GM10847 (cell line): ENCODE measurements around the gene SLC24A3.

Experiments used
- POLR2A ChIP-seq: IDR thresholded peaks from 2 replicates; pipeline ENCODE4 v1.6.1; 2011; ENCODE audit not compliant: insufficient read length; ENCODE audit errors: extremely low read depth

The SLC24A3 gene

GRCh38 chr20:19275038-19275629 lies 62.7 kb downstream of the SLC24A3 start:
- no peak for TF ChIP-seq POLR2A

- TF ChIP-seq POLR2A = no peak
Observed at GRCh38 chr20:19275630-19276071, 63.2 kb downstream of the SLC24A3 start.

- TF ChIP-seq POLR2A = no peak
Observed at GRCh38 chr20:19277381-19277780, 64.9 kb downstream of the SLC24A3 start.

- no peak for TF ChIP-seq POLR2A
Observed at GRCh38 chr20:19283490-19284025, 71.1 kb downstream of the SLC24A3 start.

GRCh38 chr20:19284400-19285178 lies 72.1 kb downstream of the SLC24A3 start:
- TF ChIP-seq POLR2A = no peak

- TF ChIP-seq POLR2A = no peak
Observed at GRCh38 chr20:19285436-19285835, 73.0 kb downstream of the SLC24A3 start.

GRCh38 chr20:19288061-19288460 lies 75.6 kb downstream of the SLC24A3 start:
- no peak for TF ChIP-seq POLR2A

- no peak for TF ChIP-seq POLR2A
Observed at GRCh38 chr20:19288636-19289035, 76.2 kb downstream of the SLC24A3 start.

GRCh38 chr20:19289451-19289850 lies 77.0 kb downstream of the SLC24A3 start:
- TF ChIP-seq POLR2A = no peak

GRCh38 chr20:19291024-19291817 lies 78.8 kb downstream of the SLC24A3 start:
- no peak for TF ChIP-seq POLR2A

- TF ChIP-seq POLR2A = no peak
Observed at GRCh38 chr20:19291818-19292132, 79.3 kb downstream of the SLC24A3 start.

GRCh38 chr20:19292254-19292653 lies 79.8 kb downstream of the SLC24A3 start:
- no peak for TF ChIP-seq POLR2A

GRCh38 chr20:19295076-19295475 lies 82.6 kb downstream of the SLC24A3 start:
- TF ChIP-seq POLR2A = no peak

GRCh38 chr20:19298652-19299051 lies 86.2 kb downstream of the SLC24A3 start:
- no peak for TF ChIP-seq POLR2A

GRCh38 chr20:19300395-19300794 lies 88.0 kb downstream of the SLC24A3 start:
- no peak for TF ChIP-seq POLR2A

GRCh38 chr20:19301142-19301541 lies 88.7 kb downstream of the SLC24A3 start:
- no peak for TF ChIP-seq POLR2A

GRCh38 chr20:19301843-19302242 lies 89.4 kb downstream of the SLC24A3 start:
- no peak for TF ChIP-seq POLR2A
